K562 (cell line): ENCODE data around the gene ZCCHC4. TPM values are rescaled to one million over a fixed set of nuclear protein-coding genes. Genes with fewer than 3 reads are reported as not detected.

Experiments
- GTF2F1 ChIP-seq: IDR thresholded peaks from 2 replicates; pipeline ENCODE4 v1.6.1; 2011; ENCODE audit warnings: low read depth, low read length, improper control_type of control experiment
- HMG20B ChIP-seq: fragments of 250-450 bp; sonication (Bioruptor Pico); IDR thresholded peaks from 2 replicates; pipeline ENCODE4 v1.5.0; 2021; ENCODE audit warnings: mild to moderate bottlenecking
- MYNN ChIP-seq, 2 experiments: sonication (generic); formaldehyde crosslinking in 1 of 2; IDR thresholded peaks; 2 replicates each; pipeline versions ENCODE4 v1.5.0 to v1.6.1; 2016 to 2020; ENCODE audit warnings: antibody characterized with exemption in 1 of 2, missing genetic modification reagents in 1 of 2
- NFE2 ChIP-seq: IDR thresholded peaks from 2 replicates; pipeline ENCODE4 v1.6.1; 2014; ENCODE audit warnings: antibody characterized with exemption, low read depth
- PHF8 ChIP-seq: fragments of 200-600 bp; sonication (generic); IDR thresholded peaks from 2 replicates; pipeline ENCODE4 v1.6.1; 2012; ENCODE audit warnings: mixed run types, mild to moderate bottlenecking, inconsistent platforms, low read length, moderate library complexity, borderline replicate concordance
- SPI1 ChIP-seq: IDR thresholded peaks from 2 replicates; pipeline ENCODE4 v1.6.1; 2011; ENCODE audit warnings: low read depth, low read length, control low read depth, borderline replicate concordance
- TAL1 ChIP-seq: fragments of 450-650 bp; IDR thresholded peaks from 2 replicates; pipeline ENCODE4 v1.6.1; 2016; ENCODE audit warnings: mild to moderate bottlenecking
- ZNF263 ChIP-seq: sonication (generic); formaldehyde crosslinking; IDR thresholded peaks from 2 replicates; pipeline ENCODE4 v1.8.0; 2022; ENCODE audit warnings: mild to moderate bottlenecking, missing genetic modification reagents, borderline replicate concordance
- ZNF445 ChIP-seq: fragments of 250-450 bp; sonication (Bioruptor Pico); IDR thresholded peaks from 2 replicates; pipeline ENCODE4 v1.4.0; 2020; ENCODE audit warnings: low read depth, mild to moderate bottlenecking, moderate library complexity
- polyA plus RNA-seq, 8 experiments: library from polyadenylated mRNA; depleted of rRNA in 4 of 8; stranded (reverse) in 5 of 8; unstranded in 3 of 8; fragments of >200 nt; fragmentation: Nextera tagmentation in 2 of 8; fragmentation: Illumina TruSeq in 1 of 8; extraction: Ambion mirVana in 2 of 8; extraction: Trizol in 1 of 8; gene quantifications; 2 replicates each; pipeline versions ENCODE4 v1.2.1 to v1.2.3, GENCODE V29; 2011 to 2014; ENCODE audit warnings: inconsistent platforms in 1 of 8, missing spikeins in 1 of 8
- total RNA-seq, 7 experiments: library from RNA; depleted of rRNA in 6 of 7; stranded (reverse); fragments of >200 nt in 6 of 7; fragmentation: Illumina TruSeq in 2 of 7; extraction: Trizol in 2 of 7; gene quantifications; 2 replicates each; pipeline versions ENCODE4 v1.2.1 to v1.2.3, GENCODE V29; 2011 to 2021; ENCODE audit warnings: low replicate concordance in 1 of 7
- TF ChIP-seq, protein P1 (sequence below): fragments of 200-800 bp; sonication (Bioruptor generic); IDR thresholded peaks from 2 replicates; pipeline ENCODE4 v1.6.1; 2017; ENCODE audit warnings: missing genetic modification characterization, missing compliant biosample characterization
- TF ChIP-seq, protein P2 (sequence below): fragments of 450-650 bp; formaldehyde crosslinking; IDR thresholded peaks from 2 replicates; pipeline ENCODE4 v1.4.0; 2022; ENCODE audit warnings: missing genetic modification characterization
- TF ChIP-seq, protein P3 (sequence below): sonication (generic); formaldehyde crosslinking; IDR thresholded peaks from 2 replicates; pipeline ENCODE4 v1.9.0; 2022; ENCODE audit warnings: mild to moderate bottlenecking, missing genetic modification reagents
- TF ChIP-seq, protein P4 (sequence below): sonication (generic); formaldehyde crosslinking; IDR thresholded peaks from 2 replicates; pipeline ENCODE4 v1.9.0; 2022; ENCODE audit warnings: mild to moderate bottlenecking, missing genetic modification reagents
- TF ChIP-seq, protein P5 (sequence below): fragments of 250-450 bp; sonication (Bioruptor Pico); IDR thresholded peaks from 2 replicates; pipeline ENCODE4 v1.4.0; 2020; ENCODE audit warnings: mild to moderate bottlenecking, moderate library complexity, borderline replicate concordance
- TF ChIP-seq, protein P6 (sequence below): fragments of 250-450 bp; sonication (Bioruptor Pico); IDR thresholded peaks from 2 replicates; pipeline ENCODE4 v1.5.0; 2022; ENCODE audit warnings: mild to moderate bottlenecking
- TF ChIP-seq, protein P7 (sequence below): fragments of 250-450 bp; sonication (Bioruptor Pico); IDR thresholded peaks from 2 replicates; pipeline ENCODE4 v1.8.0; 2021; ENCODE audit warnings: mild to moderate bottlenecking, moderate library complexity

Gene ZCCHC4
- total and polyA plus RNA-seq, 9 of the 15 experiments (the other 6 are each of a cell fraction or from before 2014, with no cell fraction given) = 5.3 to 26.1 (median 15.2) TPM

DNA sequence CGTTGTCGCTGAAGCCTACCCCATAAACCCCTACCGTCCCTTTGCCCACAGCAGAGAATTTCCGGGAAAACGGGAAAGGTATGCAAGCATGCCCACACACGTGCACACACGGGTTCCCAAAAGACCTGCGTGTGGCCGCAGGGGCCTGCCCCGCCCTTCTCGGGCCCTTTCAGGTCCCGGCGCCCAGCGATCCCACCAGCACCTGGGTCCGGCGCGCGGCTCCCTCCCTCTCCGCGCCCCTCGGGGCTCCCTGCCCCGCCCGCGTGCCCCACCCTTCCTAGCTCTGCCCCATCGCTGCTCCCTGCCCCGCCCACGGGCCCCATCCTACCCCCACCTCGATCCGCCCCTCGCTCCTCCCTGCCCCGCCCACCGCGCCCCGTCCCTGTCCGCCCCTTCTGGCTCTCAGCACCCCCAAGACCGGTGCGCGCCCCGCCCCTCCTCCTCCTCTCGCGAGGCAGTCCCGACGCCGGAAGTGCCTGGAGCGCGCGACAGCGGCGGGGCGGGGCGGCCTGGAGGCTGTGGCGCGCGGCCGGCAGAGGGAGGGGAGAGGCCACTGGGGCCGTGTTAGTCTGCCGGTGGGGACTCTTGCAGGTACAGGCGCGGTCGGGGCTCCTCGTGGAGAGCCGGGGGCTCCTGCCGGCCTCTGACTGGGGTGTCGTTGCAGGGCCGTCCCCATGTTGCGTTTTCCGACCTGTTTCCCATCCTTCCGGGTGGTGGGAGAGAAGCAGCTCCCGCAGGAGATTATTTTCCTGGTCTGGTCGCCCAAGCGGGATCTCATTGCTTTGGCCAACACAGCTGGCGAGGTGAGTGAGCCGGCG is 64.4 kb downstream of the ZCCHC4 start, which contains the start of gene ANAPC4 (continued):
- TF ChIP-seq, protein P1, sequence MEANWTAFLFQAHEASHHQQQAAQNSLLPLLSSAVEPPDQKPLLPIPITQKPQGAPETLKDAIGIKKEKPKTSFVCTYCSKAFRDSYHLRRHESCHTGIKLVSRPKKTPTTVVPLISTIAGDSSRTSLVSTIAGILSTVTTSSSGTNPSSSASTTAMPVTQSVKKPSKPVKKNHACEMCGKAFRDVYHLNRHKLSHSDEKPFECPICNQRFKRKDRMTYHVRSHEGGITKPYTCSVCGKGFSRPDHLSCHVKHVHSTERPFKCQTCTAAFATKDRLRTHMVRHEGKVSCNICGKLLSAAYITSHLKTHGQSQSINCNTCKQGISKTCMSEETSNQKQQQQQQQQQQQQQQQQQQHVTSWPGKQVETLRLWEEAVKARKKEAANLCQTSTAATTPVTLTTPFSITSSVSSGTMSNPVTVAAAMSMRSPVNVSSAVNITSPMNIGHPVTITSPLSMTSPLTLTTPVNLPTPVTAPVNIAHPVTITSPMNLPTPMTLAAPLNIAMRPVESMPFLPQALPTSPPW (CRISPR knock-in tag) = peak; percentile 97
- TF ChIP-seq, protein P2, sequence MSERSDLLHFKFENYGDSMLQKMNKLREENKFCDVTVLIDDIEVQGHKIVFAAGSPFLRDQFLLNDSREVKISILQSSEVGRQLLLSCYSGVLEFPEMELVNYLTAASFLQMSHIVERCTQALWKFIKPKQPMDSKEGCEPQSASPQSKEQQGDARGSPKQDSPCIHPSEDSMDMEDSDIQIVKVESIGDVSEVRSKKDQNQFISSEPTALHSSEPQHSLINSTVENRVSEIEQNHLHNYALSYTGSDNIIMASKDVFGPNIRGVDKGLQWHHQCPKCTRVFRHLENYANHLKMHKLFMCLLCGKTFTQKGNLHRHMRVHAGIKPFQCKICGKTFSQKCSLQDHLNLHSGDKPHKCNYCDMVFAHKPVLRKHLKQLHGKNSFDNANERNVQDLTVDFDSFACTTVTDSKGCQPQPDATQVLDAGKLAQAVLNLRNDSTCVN (CRISPR knock-in tag) = no peak
- TF ChIP-seq ZNF445 (CRISPR knock-in tag) (no peak), GTF2F1 (no peak), PHF8 (peak; percentile 97), TAL1 (no peak), MYNN (IDR thresholded peaks at IDR 0.05) (no peak), MYNN (CRISPR knock-in tag; IDR thresholded peaks at IDR 0.05) (no peak), SPI1 (no peak), ZNF263 (CRISPR knock-in tag) (no peak; the same call in 1 of the 2 replicates), NFE2 (no peak), HMG20B (CRISPR knock-in tag) (no peak)
- TF ChIP-seq, protein P3, sequence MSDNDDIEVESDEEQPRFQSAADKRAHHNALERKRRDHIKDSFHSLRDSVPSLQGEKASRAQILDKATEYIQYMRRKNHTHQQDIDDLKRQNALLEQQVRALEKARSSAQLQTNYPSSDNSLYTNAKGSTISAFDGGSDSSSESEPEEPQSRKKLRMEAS = no peak
- TF ChIP-seq, protein P4, sequence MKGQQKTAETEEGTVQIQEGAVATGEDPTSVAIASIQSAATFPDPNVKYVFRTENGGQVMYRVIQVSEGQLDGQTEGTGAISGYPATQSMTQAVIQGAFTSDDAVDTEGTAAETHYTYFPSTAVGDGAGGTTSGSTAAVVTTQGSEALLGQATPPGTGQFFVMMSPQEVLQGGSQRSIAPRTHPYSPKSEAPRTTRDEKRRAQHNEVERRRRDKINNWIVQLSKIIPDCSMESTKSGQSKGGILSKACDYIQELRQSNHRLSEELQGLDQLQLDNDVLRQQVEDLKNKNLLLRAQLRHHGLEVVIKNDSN (CRISPR knock-in tag) = no peak
- TF ChIP-seq, protein P5, sequence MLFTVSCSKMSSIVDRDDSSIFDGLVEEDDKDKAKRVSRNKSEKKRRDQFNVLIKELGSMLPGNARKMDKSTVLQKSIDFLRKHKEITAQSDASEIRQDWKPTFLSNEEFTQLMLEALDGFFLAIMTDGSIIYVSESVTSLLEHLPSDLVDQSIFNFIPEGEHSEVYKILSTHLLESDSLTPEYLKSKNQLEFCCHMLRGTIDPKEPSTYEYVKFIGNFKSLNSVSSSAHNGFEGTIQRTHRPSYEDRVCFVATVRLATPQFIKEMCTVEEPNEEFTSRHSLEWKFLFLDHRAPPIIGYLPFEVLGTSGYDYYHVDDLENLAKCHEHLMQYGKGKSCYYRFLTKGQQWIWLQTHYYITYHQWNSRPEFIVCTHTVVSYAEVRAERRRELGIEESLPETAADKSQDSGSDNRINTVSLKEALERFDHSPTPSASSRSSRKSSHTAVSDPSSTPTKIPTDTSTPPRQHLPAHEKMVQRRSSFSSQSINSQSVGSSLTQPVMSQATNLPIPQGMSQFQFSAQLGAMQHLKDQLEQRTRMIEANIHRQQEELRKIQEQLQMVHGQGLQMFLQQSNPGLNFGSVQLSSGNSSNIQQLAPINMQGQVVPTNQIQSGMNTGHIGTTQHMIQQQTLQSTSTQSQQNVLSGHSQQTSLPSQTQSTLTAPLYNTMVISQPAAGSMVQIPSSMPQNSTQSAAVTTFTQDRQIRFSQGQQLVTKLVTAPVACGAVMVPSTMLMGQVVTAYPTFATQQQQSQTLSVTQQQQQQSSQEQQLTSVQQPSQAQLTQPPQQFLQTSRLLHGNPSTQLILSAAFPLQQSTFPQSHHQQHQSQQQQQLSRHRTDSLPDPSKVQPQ (CRISPR knock-in tag) = no peak
- TF ChIP-seq, protein P6, sequence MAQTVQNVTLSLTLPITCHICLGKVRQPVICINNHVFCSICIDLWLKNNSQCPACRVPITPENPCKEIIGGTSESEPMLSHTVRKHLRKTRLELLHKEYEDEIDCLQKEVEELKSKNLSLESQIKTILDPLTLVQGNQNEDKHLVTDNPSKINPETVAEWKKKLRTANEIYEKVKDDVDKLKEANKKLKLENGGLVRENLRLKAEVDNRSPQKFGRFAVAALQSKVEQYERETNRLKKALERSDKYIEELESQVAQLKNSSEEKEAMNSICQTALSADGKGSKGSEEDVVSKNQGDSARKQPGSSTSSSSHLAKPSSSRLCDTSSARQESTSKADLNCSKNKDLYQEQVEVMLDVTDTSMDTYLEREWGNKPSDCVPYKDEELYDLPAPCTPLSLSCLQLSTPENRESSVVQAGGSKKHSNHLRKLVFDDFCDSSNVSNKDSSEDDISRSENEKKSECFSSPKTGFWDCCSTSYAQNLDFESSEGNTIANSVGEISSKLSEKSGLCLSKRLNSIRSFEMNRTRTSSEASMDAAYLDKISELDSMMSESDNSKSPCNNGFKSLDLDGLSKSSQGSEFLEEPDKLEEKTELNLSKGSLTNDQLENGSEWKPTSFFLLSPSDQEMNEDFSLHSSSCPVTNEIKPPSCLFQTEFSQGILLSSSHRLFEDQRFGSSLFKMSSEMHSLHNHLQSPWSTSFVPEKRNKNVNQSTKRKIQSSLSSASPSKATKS (CRISPR knock-in tag) = no peak
- TF ChIP-seq, protein P7, sequence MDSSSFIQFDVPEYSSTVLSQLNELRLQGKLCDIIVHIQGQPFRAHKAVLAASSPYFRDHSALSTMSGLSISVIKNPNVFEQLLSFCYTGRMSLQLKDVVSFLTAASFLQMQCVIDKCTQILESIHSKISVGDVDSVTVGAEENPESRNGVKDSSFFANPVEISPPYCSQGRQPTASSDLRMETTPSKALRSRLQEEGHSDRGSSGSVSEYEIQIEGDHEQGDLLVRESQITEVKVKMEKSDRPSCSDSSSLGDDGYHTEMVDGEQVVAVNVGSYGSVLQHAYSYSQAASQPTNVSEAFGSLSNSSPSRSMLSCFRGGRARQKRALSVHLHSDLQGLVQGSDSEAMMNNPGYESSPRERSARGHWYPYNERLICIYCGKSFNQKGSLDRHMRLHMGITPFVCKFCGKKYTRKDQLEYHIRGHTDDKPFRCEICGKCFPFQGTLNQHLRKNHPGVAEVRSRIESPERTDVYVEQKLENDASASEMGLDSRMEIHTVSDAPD (CRISPR knock-in tag) = no peak
